GM12878 (cell line): ENCODE data around the gene SLC13A2. TPM values are rescaled to one million over a fixed set of nuclear protein-coding genes. Genes with fewer than 3 reads are reported as not detected.

Source experiments
- ATAC-seq: fragments of 200-7000 bp; cut with Tn5 transposase; 3 replicates; pipeline ENCODE4 v1.9.1; 2020; ENCODE audit warnings: mild to moderate bottlenecking, moderate library complexity
- BruUV-seq: library from RNA; stranded (reverse); fragments of 400-500 nt; replicated peaks from 2 replicates; lab custom pipeline; 2021; lab: Mats Ljungman, UMichigan
- CTCF ChIA-PET: fragments of 300-600 bp; sonication (Branson Sonifier 250); formaldehyde crosslinking; extraction: SDS; loops from one replicate; lab custom pipeline; 2021; ENCODE audit warnings: inconsistent platforms; lab: Yijun Ruan, JAX
- POLR2A ChIA-PET: fragments of 350-600 bp; formaldehyde crosslinking; extraction: SDS; loops from one replicate; lab custom pipeline; 2021; ENCODE audit warnings: inconsistent platforms; lab: Charles Lee
- RAD21 ChIA-PET: fragments of 300-600 bp; sonication (Branson Sonifier 250); formaldehyde crosslinking; loops from one replicate; lab custom pipeline; 2023; ENCODE audit warnings: antibody characterized with exemption; ENCODE audit not compliant: unreplicated experiment; lab: Charles Lee
- SMC1A ChIA-PET: fragments of 300-600 bp; sonication (Branson Sonifier 250); formaldehyde crosslinking; loops from one replicate; lab custom pipeline; 2023; ENCODE audit not compliant: unreplicated experiment, uncharacterized antibody; lab: Charles Lee
- DNase-seq: peaks from one replicate; pipeline ENCODE4 v3.0.0-alpha.2; 2011; ENCODE audit warnings: low read depth, low spot score
- FAIRE-seq: peaks from 3 replicates; lab custom pipeline; 2011; peaks lifted over from hg19 to GRCh38; lab: Jason Lieb, UNC
- H2AFZ ChIP-seq: 2 replicates; pipeline ENCODE4 v1.6.0; 2011; ENCODE audit warnings: low read depth, low read length, control low read depth; ENCODE audit not compliant: control insufficient read depth
- H3K27ac ChIP-seq: 2 replicates; pipeline ENCODE4 v1.5.1; 2011; ENCODE audit warnings: control low read depth; ENCODE audit not compliant: control insufficient read depth, insufficient read depth
- H3K27me3 ChIP-seq, 2 experiments: replicated peaks in 1 of 2; 2 replicates each; pipeline versions ENCODE4 v1.6.0 to v1.6.1; 2011; ENCODE audit warnings: low read length in 1 of 2; ENCODE audit not compliant: control insufficient read depth in 2 of 2, insufficient read depth in 2 of 2
- H3K36me3 ChIP-seq, 2 experiments: 2 replicates each; pipeline ENCODE4 v1.5.1; 2011; ENCODE audit warnings: low read length in 1 of 2; ENCODE audit not compliant: control insufficient read depth in 2 of 2, insufficient read depth in 2 of 2
- H3K4me1 ChIP-seq: 2 replicates; pipeline ENCODE4 v1.6.1; 2011; ENCODE audit warnings: mild to moderate bottlenecking, low read length, moderate library complexity, mixed read lengths; ENCODE audit not compliant: control insufficient read depth, insufficient read depth
- H3K4me2 ChIP-seq: 2 replicates; pipeline ENCODE4 v1.6.0; 2011; ENCODE audit warnings: control low read depth; ENCODE audit not compliant: control insufficient read depth, insufficient read depth
- H3K4me3 ChIP-seq: fragments of 200-600 bp; sonication (generic); 2 replicates; pipeline ENCODE4 v1.5.1; 2016
- H3K79me2 ChIP-seq: 2 replicates; pipeline ENCODE4 v1.6.0; 2011; ENCODE audit warnings: low read length; ENCODE audit not compliant: control insufficient read depth, insufficient read depth
- H3K9ac ChIP-seq: 2 replicates; pipeline ENCODE4 v1.8.0; 2011; ENCODE audit warnings: low read length, control low read depth, mixed read lengths; ENCODE audit not compliant: control insufficient read depth, insufficient read depth
- H3K9me3 ChIP-seq: replicated peaks from 3 replicates; pipeline ENCODE4 v1.5.1; 2011; ENCODE audit warnings: mild to moderate bottlenecking, low read length; ENCODE audit not compliant: control insufficient read depth, insufficient read depth
- H4K20me1 ChIP-seq: 2 replicates; pipeline ENCODE4 v1.6.0; 2011; ENCODE audit not compliant: control insufficient read depth, insufficient read depth
- GATAD2B ChIP-seq: fragments of 450-650 bp; conservative IDR thresholded peaks from 2 replicates; pipeline ENCODE4 v1.6.1; 2017; ENCODE audit warnings: low read depth, mild to moderate bottlenecking, moderate library complexity
- JUNB ChIP-seq: IDR thresholded peaks from 2 replicates; pipeline ENCODE4 v1.6.1; 2016; ENCODE audit warnings: antibody characterized with exemption, mild to moderate bottlenecking
- KDM1A ChIP-seq: fragments of 200-600 bp; sonication (generic); IDR thresholded peaks from 2 replicates; pipeline ENCODE4 v1.6.1; 2016; ENCODE audit warnings: borderline replicate concordance
- MLLT1 ChIP-seq: fragments of 450-650 bp; IDR thresholded peaks from 2 replicates; pipeline ENCODE4 v1.6.1; 2016; ENCODE audit warnings: mild to moderate bottlenecking
- MYC ChIP-seq: IDR thresholded peaks from 2 replicates; pipeline ENCODE4 v1.6.1; 2011; ENCODE audit warnings: mild to moderate bottlenecking, low read length, moderate library complexity, inconsistent platforms; ENCODE audit not compliant: insufficient read depth, insufficient replicate concordance, insufficient read length, severe bottlenecking
- NR2C2 ChIP-seq: IDR thresholded peaks from 2 replicates; pipeline ENCODE4 v1.6.1; 2011; ENCODE audit warnings: borderline replicate concordance, low read depth; ENCODE audit not compliant: control insufficient read depth, insufficient read length
- NRF1 ChIP-seq: conservative IDR thresholded peaks from 2 replicates; pipeline ENCODE4 v1.6.1; 2011; ENCODE audit warnings: mild to moderate bottlenecking, low read depth, low read length, improper control_type of control experiment
- RCOR1 ChIP-seq: conservative IDR thresholded peaks from 2 replicates; pipeline ENCODE4 v1.6.1; 2012; ENCODE audit warnings: low read depth, low read length, improper control_type of control experiment
- SIX5 ChIP-seq: IDR thresholded peaks from 2 replicates; pipeline ENCODE4 v1.6.1; 2011; ENCODE audit warnings: mild to moderate bottlenecking, low read depth, low read length, moderate library complexity; ENCODE audit not compliant: severe bottlenecking
- SREBF2 ChIP-seq: IDR thresholded peaks from 2 replicates; pipeline ENCODE4 v1.6.1; 2012; ENCODE audit warnings: mild to moderate bottlenecking, low read length
- ZBTB33 ChIP-seq: fragments of 450-650 bp; IDR thresholded peaks from 2 replicates; pipeline ENCODE4 v1.6.1; 2017; ENCODE audit warnings: mild to moderate bottlenecking
- ZNF207 ChIP-seq: fragments of 450-650 bp; IDR thresholded peaks from 2 replicates; pipeline ENCODE4 v1.6.1; 2014; ENCODE audit warnings: antibody characterized with exemption, mild to moderate bottlenecking, borderline replicate concordance
- WGBS: methylation state at CpG from one replicate; pipeline ENCODE4 v1.1.6; 2016; ENCODE audit warnings: low lambda C conversion rate; ENCODE audit not compliant: insufficient replicate concordance, insufficient coverage; ENCODE audit errors: missing lambda C conversion rate; 5-methylcytosine and 5-hydroxymethylcytosine counted together
- in situ Hi-C: fragments of 300-500 bp; cut with MboI; formaldehyde crosslinking; loops from 9 replicates; pipeline ENCODE4 v1.14.3; 2018; ENCODE audit warnings: mixed read lengths
- intact Hi-C: fragments of 100-400 bp; cut with micrococcal nuclease; formaldehyde crosslinking; loops from one replicate; pipeline ENCODE4 v1.14.2; 2022; ENCODE audit not compliant: unreplicated experiment
- polyA plus RNA-seq, 11 experiments: library from polyadenylated mRNA; depleted of rRNA in 4 of 11; unstranded in 6 of 11; stranded (reverse) in 5 of 11; fragments of >200 nt; fragmentation: Nextera tagmentation in 4 of 11; fragmentation: Illumina TruSeq in 1 of 11; extraction: Ambion mirVana in 4 of 11; extraction: Trizol in 1 of 11; gene quantifications; 1 replicate in 1 of 11; 2 replicates in 10 of 11; pipeline versions ENCODE4 v1.2.1 to v1.2.3, GENCODE V29; 2011 to 2016; ENCODE audit warnings: inconsistent platforms in 2 of 11, missing spikeins in 2 of 11, low read depth in 1 of 11
- total RNA-seq, 4 experiments: library from RNA; depleted of rRNA in 3 of 4; stranded (reverse); fragments of >200 nt in 3 of 4; fragmentation: Illumina TruSeq in 1 of 4; extraction: Trizol in 1 of 4; gene quantifications; 2 replicates each; pipeline versions ENCODE4 v1.2.1 to v1.2.3, GENCODE V29; 2013 to 2021
- TF ChIP-seq, protein P1 (sequence below): fragments of 450-650 bp; IDR thresholded peaks from 2 replicates; pipeline ENCODE4 v1.6.1; 2017; ENCODE audit warnings: mild to moderate bottlenecking, low read depth, inconsistent platforms; ENCODE audit not compliant: poor library complexity, severe bottlenecking
- TF ChIP-seq, protein P2 (sequence below): IDR thresholded peaks from 2 replicates; pipeline ENCODE4 v1.6.1; 2011; ENCODE audit warnings: borderline replicate concordance, low read depth, mild to moderate bottlenecking, moderate library complexity, low read length; ENCODE audit not compliant: insufficient read depth, poor library complexity, severe bottlenecking

Gene SLC13A2
- total and polyA plus RNA-seq, 10 of the 15 experiments (the other 5 are each of a cell fraction or from before 2014, with no cell fraction given) = 0.03 to 0.13 (median 0.05) TPM; not detected in 6

- in situ Hi-C loops = loop anchor here (5.0 kb wide), 1 partner anchor 48 kb away; no protein-coding TSS in a partner anchor
- no peak for FAIRE-seq
- CTCF ChIA-PET = interaction anchor here (0.7 to 16.1 kb wide), 10 partner anchors 10 to 145 kb away, joined by 3 to 316 read pairs (median 4); partner anchors contain the start of genes BLTP2, PIGS and UNC119
- TF ChIP-seq ZNF207 (no peak), NR2C2 (no peak), SIX5 (no peak), MYC (no peak), SREBF2 (no peak), KDM1A (no peak), ZBTB33 (no peak), NRF1 (no peak), RCOR1 (no peak), MLLT1 (no peak), JUNB (no peak), GATAD2B (no peak)
- TF ChIP-seq, protein P1, sequence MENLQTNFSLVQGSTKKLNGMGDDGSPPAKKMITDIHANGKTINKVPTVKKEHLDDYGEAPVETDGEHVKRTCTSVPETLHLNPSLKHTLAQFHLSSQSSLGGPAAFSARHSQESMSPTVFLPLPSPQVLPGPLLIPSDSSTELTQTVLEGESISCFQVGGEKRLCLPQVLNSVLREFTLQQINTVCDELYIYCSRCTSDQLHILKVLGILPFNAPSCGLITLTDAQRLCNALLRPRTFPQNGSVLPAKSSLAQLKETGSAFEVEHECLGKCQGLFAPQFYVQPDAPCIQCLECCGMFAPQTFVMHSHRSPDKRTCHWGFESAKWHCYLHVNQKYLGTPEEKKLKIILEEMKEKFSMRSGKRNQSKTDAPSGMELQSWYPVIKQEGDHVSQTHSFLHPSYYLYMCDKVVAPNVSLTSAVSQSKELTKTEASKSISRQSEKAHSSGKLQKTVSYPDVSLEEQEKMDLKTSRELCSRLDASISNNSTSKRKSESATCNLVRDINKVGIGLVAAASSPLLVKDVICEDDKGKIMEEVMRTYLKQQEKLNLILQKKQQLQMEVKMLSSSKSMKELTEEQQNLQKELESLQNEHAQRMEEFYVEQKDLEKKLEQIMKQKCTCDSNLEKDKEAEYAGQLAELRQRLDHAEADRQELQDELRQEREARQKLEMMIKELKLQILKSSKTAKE = no peak
- TF ChIP-seq, protein P2, sequence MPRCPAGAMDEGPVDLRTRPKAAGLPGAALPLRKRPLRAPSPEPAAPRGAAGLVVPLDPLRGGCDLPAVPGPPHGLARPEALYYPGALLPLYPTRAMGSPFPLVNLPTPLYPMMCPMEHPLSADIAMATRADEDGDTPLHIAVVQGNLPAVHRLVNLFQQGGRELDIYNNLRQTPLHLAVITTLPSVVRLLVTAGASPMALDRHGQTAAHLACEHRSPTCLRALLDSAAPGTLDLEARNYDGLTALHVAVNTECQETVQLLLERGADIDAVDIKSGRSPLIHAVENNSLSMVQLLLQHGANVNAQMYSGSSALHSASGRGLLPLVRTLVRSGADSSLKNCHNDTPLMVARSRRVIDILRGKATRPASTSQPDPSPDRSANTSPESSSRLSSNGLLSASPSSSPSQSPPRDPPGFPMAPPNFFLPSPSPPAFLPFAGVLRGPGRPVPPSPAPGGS = no peak
These were observed 25.9 kb downstream of the SLC13A2 start for GRCh38 chr17:28499364-28499664.

More at GRCh38 chr17:28499364-28499664, 25.9 kb downstream of the SLC13A2 start:
- no peak overlapping the region for H3K9ac ChIP-seq
- BruUV-seq = no TSS peak
- intact Hi-C loops = no loop called here
- no peak overlapping the region for H3K4me2 ChIP-seq
- 96% methylated on average over 9 of the region's 9 CpGs for WGBS
- SMC1A ChIA-PET = interaction anchor here (1.1 to 7.7 kb wide), 5 partner anchors 8 to 50 kb away, joined by 3 to 53 read pairs (median 4); no protein-coding TSS in a partner anchor
- ATAC-seq = no peak
- peaks cover 26% of the 10 kb centered on the region for H3K4me1 ChIP-seq
- no peak overlapping the region for H3K27ac ChIP-seq
- POLR2A ChIA-PET = interaction anchor here (0.5 to 5.8 kb wide), 4 partner anchors 44 to 72 kb away, joined by 4 to 48 read pairs (median 12); partner anchors contain the start of genes PIGS and UNC119
- no peak overlapping the region for H3K4me3 ChIP-seq
- no peaks in the 10 kb centered on the region for H3K27me3 ChIP-seq
- no peak for DNase-seq
- peaks cover 6% of the 10 kb centered on the region for H3K79me2 ChIP-seq
- no peaks in the 10 kb centered on the region for H4K20me1 ChIP-seq
- H2AFZ ChIP-seq = no peak overlapping the region
- H3K36me3 ChIP-seq = no peaks in the 10 kb centered on the region
- no peaks in the 10 kb centered on the region for H3K9me3 ChIP-seq
- RAD21 ChIA-PET = interaction anchor here (0.8 to 4.6 kb wide), 5 partner anchors 37 to 51 kb away, joined by 3 to 37 read pairs (median 3); no protein-coding TSS in a partner anchor
